Right lobe of liver (tissue), 4 donors: Measurements from ENCODE around the gene ZNF134.

Source experiments
- POLR2A ChIP-seq: fragments of 450-650 bp; IDR thresholded peaks from one replicate; pipeline ENCODE4 v1.6.1; 2017; ENCODE audit warnings: antibody characterized with exemption, mild to moderate bottlenecking
- TF ChIP-seq, protein P1 (sequence below), 4 donors: fragments of 200-600 bp in 3 of 4; fragments of 450-650 bp in 1 of 4; IDR thresholded peaks; one replicate each; pipeline versions ENCODE4 v1.5.1 to v1.8.0; 2016 to 2022; ENCODE audit warnings: antibody characterized with exemption in 4 of 4, mild to moderate bottlenecking in 2 of 4
- donor health status: DM: no; HTN: no; CAD: no.
- donor health status: DM: no; HTN: no; CAD: no.
- donor health status: DM: no; HTN: yes; CAD: no.

GRCh38 chr19:57587529-57587928 lies 26.5 kb upstream of the ZNF134 start:
- TF ChIP-seq POLR2A = no peak
- TF ChIP-seq, protein P1, sequence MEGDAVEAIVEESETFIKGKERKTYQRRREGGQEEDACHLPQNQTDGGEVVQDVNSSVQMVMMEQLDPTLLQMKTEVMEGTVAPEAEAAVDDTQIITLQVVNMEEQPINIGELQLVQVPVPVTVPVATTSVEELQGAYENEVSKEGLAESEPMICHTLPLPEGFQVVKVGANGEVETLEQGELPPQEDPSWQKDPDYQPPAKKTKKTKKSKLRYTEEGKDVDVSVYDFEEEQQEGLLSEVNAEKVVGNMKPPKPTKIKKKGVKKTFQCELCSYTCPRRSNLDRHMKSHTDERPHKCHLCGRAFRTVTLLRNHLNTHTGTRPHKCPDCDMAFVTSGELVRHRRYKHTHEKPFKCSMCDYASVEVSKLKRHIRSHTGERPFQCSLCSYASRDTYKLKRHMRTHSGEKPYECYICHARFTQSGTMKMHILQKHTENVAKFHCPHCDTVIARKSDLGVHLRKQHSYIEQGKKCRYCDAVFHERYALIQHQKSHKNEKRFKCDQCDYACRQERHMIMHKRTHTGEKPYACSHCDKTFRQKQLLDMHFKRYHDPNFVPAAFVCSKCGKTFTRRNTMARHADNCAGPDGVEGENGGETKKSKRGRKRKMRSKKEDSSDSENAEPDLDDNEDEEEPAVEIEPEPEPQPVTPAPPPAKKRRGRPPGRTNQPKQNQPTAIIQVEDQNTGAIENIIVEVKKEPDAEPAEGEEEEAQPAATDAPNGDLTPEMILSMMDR (IDR thresholded peaks at IDR 0.05) = no peak
